DOHH2 (cell line): ENCODE measurements around the gene LARP6.
"Not testable (repeated sequence)": the region's sequence is repeated elsewhere in the genome, so short reads cannot be mapped to it uniquely, and the experiment has no call there.

Experiments
- H3F3A ChIP-seq: fragments of 200-600 bp; sonication (generic), shearing (Covaris generic); 2 replicates; pipeline ENCODE4 v1.6.0; 2016; ENCODE audit warnings: antibody characterized with exemption, mild to moderate bottlenecking; ENCODE audit not compliant: control insufficient read depth, insufficient read depth
- H3K27ac ChIP-seq: fragments of 200-600 bp; sonication (generic); 2 replicates; pipeline ENCODE4 v1.5.1; 2014; ENCODE audit warnings: low read depth, mild to moderate bottlenecking, low read length, moderate library complexity
- H3K27me3 ChIP-seq: fragments of 200-600 bp; sonication (generic); 2 replicates; pipeline ENCODE4 v1.6.1; 2014; ENCODE audit warnings: mild to moderate bottlenecking, low read length, mixed read lengths; ENCODE audit not compliant: control insufficient read depth
- H3K36me3 ChIP-seq: fragments of 200-600 bp; sonication (generic); 2 replicates; pipeline ENCODE4 v1.6.1; 2014; ENCODE audit warnings: mild to moderate bottlenecking, low read length, moderate library complexity, mixed read lengths; ENCODE audit not compliant: control insufficient read depth
- H3K4me1 ChIP-seq: fragments of 200-600 bp; sonication (generic); 2 replicates; pipeline ENCODE4 v1.6.1; 2014; ENCODE audit warnings: mild to moderate bottlenecking, low read length, mixed read lengths; ENCODE audit not compliant: control insufficient read depth
- H3K4me2 ChIP-seq: fragments of 200-600 bp; sonication (generic); 2 replicates; pipeline ENCODE4 v1.6.0; 2014; ENCODE audit warnings: mild to moderate bottlenecking, low read length, moderate library complexity
- H3K4me3 ChIP-seq: fragments of 200-600 bp; sonication (generic); 2 replicates; pipeline ENCODE4 v1.5.1; 2014; ENCODE audit warnings: mild to moderate bottlenecking, low read length, mixed read lengths
- H3K79me2 ChIP-seq: fragments of 200-600 bp; sonication (generic); 2 replicates; pipeline ENCODE4 v1.6.1; 2014; ENCODE audit warnings: mild to moderate bottlenecking, low read length, mixed read lengths; ENCODE audit not compliant: control insufficient read depth
- H3K9me2 ChIP-seq: fragments of 200-600 bp; sonication (generic); replicated peaks from 2 replicates; pipeline ENCODE4 v1.6.1; 2014; ENCODE audit warnings: mild to moderate bottlenecking, low read length, mixed read lengths; ENCODE audit not compliant: control insufficient read depth
- H3K9me3 ChIP-seq: fragments of 200-600 bp; sonication (generic); 2 replicates; pipeline ENCODE4 v1.6.1; 2014; ENCODE audit warnings: antibody characterized with exemption, low read length, mixed read lengths; ENCODE audit not compliant: control insufficient read depth, insufficient read depth
- H4K20me1 ChIP-seq: fragments of 200-600 bp; sonication (generic); 2 replicates; pipeline ENCODE4 v1.6.0; 2014; ENCODE audit warnings: low read depth, mild to moderate bottlenecking, antibody characterized with exemption, low read length, moderate library complexity; ENCODE audit not compliant: control insufficient read depth, insufficient read depth
- CTCF ChIP-seq: fragments of 200-600 bp; sonication (generic); IDR thresholded peaks from one replicate; pipeline ENCODE4 v1.5.1; 2014; ENCODE audit warnings: antibody characterized with exemption, mild to moderate bottlenecking, low read depth, low read length; ENCODE audit not compliant: poor library complexity, severe bottlenecking
- EZH2phosphoT487 ChIP-seq: fragments of 200-600 bp; sonication (generic); IDR thresholded peaks from 2 replicates; pipeline ENCODE4 v1.6.1; 2017; ENCODE audit warnings: borderline replicate concordance, mild to moderate bottlenecking, antibody characterized with exemption, low read length, moderate library complexity, mixed read lengths

Gene LARP6

GRCh38 chr15:70810916-70811578 is 42.9 kb downstream of the LARP6 start:
- H3K4me2 ChIP-seq, result no peak overlapping the region
- H3K27ac ChIP-seq, result no peak overlapping the region
- H3K27me3 ChIP-seq, result no peaks in the 10 kb centered on the region; the same call in 1 of the 2 replicates
- no peaks in the 10 kb centered on the region for H3F3A ChIP-seq
- H3K9me3 ChIP-seq, result no peaks in the 10 kb centered on the region
- H4K20me1 ChIP-seq, result no peaks in the 10 kb centered on the region
- TF ChIP-seq EZH2phosphoT487 (no peak), CTCF (no peak)
- no peaks in the 10 kb centered on the region for H3K9me2 ChIP-seq
- H3K36me3 ChIP-seq, result no peaks in the 10 kb centered on the region
- H3K4me1 ChIP-seq, result no peaks in the 10 kb centered on the region
- no peak overlapping the region for H3K4me3 ChIP-seq
- H3K79me2 ChIP-seq, result no peaks in the 10 kb centered on the region

GRCh38 chr15:70806992-70807712 is 46.8 kb downstream of the LARP6 start:
- Histone ChIP-seq H3K9me3 (no peaks in the 10 kb centered on the region), H4K20me1 (no peaks in the 10 kb centered on the region), H3K4me1 (no peaks in the 10 kb centered on the region), H3K27me3 (no peaks in the 10 kb centered on the region; the same call in 1 of the 2 replicates), H3K36me3 (no peaks in the 10 kb centered on the region), H3K27ac (no peak overlapping the region), H3K79me2 (no peaks in the 10 kb centered on the region), H3F3A (no peaks in the 10 kb centered on the region), H3K4me3 (no peak overlapping the region), H3K4me2 (no peak overlapping the region), H3K9me2 (no peaks in the 10 kb centered on the region)
- TF ChIP-seq EZH2phosphoT487 (no peak), CTCF (no peak)

- H3F3A ChIP-seq, H3K4me1 ChIP-seq: not testable (repeated sequence)
These were observed 49.6 kb downstream of the LARP6 start for GRCh38 chr15:70804388-70804787.

GRCh38 chr15:70802629-70803028 is 51.3 kb downstream of the LARP6 start:
- H3K9me3 ChIP-seq, result no peaks in the 10 kb centered on the region
- no peak overlapping the region for H3K4me3 ChIP-seq
- no peaks in the 10 kb centered on the region for H4K20me1 ChIP-seq
- no peaks in the 10 kb centered on the region for H3F3A ChIP-seq
- no peak overlapping the region for H3K27ac ChIP-seq
- H3K9me2 ChIP-seq, result no peaks in the 10 kb centered on the region
- H3K4me1 ChIP-seq, result no peaks in the 10 kb centered on the region
- H3K27me3 ChIP-seq, result no peaks in the 10 kb centered on the region; the same call in 1 of the 2 replicates
- H3K36me3 ChIP-seq, result no peaks in the 10 kb centered on the region
- TF ChIP-seq CTCF (no peak), EZH2phosphoT487 (no peak)
- H3K4me2 ChIP-seq, result no peak overlapping the region
- H3K79me2 ChIP-seq, result no peaks in the 10 kb centered on the region

More at GRCh38 chr15:70804388-70804787, 49.6 kb downstream of the LARP6 start:
- not testable (repeated sequence) for H3K4me3 ChIP-seq, H3K27me3 ChIP-seq, H3K79me2 ChIP-seq, H3K36me3 ChIP-seq, H3K9me2 ChIP-seq, H3K4me2 ChIP-seq, H4K20me1 ChIP-seq, H3K27ac ChIP-seq, H3K9me3 ChIP-seq
